A549 (cell line): ENCODE data around the gene PLXDC1. TPM values are rescaled to one million over a fixed set of nuclear protein-coding genes. Genes with fewer than 3 reads are reported as not detected.
A peak's percentile ranks its signal among the peaks of the same experiment; 100 is the strongest.

Source experiments
- ATAC-seq, 2 experiments: fragments of 200-7000 bp in 1 of 2; fragments of >200 bp in 1 of 2; cut with Nextera tagmentation in 1 of 2; cut with Tn5 transposase in 1 of 2; 3 replicates each; pipeline versions ENCODE4 v1.8.0 to v1.9.1; 2018 to 2020; ENCODE audit warnings: mild to moderate bottlenecking in 1 of 2, moderate library complexity in 1 of 2
- CTCF ChIA-PET: fragments of 300-600 bp; sonication (Branson Sonifier 250); formaldehyde crosslinking; extraction: SDS; loops from one replicate; lab custom pipeline; 2021; ENCODE audit warnings: antibody characterized with exemption, inconsistent platforms; lab: Yijun Ruan, JAX
- POLR2A ChIA-PET: fragments of 350-600 bp; formaldehyde crosslinking; extraction: SDS; loops from one replicate; lab custom pipeline; 2021; ENCODE audit warnings: antibody characterized with exemption, inconsistent platforms; lab: Yijun Ruan, JAX
- DNase-seq, 2 experiments: peaks; one replicate each; pipeline versions ENCODE4 v3.0.0 to v3.0.0-alpha.2; 2011 to 2016; ENCODE audit warnings: low read depth in 1 of 2, low spot score in 1 of 2
- FAIRE-seq: peaks from 2 replicates; lab custom pipeline; 2011; peaks lifted over from hg19 to GRCh38; lab: Jason Lieb, UNC
- H3K27ac ChIP-seq, 2 experiments: fragments of >200 bp; sonication (Bioruptor Twin); formaldehyde crosslinking; 3 replicates each; pipeline ENCODE4 v1.5.1; 2016 to 2017
- H3K4me1 ChIP-seq: fragments of >200 bp; sonication (Bioruptor Twin); formaldehyde crosslinking; 3 replicates; pipeline ENCODE4 v1.6.1; 2016
- H3K4me2 ChIP-seq: fragments of >200 bp; sonication (Bioruptor Twin); formaldehyde crosslinking; 3 replicates; pipeline ENCODE4 v1.6.1; 2016
- H3K4me3 ChIP-seq: fragments of >200 bp; sonication (Bioruptor Twin); formaldehyde crosslinking; 3 replicates; pipeline ENCODE4 v1.5.1; 2016
- H3K9me3 ChIP-seq: fragments of >200 bp; sonication (Bioruptor Twin); formaldehyde crosslinking; 3 replicates; pipeline ENCODE4 v1.6.1; 2016
- FOSB ChIP-seq: fragments of 250-450 bp; sonication (Bioruptor Pico); IDR thresholded peaks from 2 replicates; pipeline ENCODE4 v1.5.0; 2020; ENCODE audit warnings: mild to moderate bottlenecking, moderate library complexity
- FOSL2 ChIP-seq, 2 experiments: fragments of 450-650 bp in 1 of 2; fragments of >200 bp in 1 of 2; sonication (Bioruptor Twin) in 1 of 2; formaldehyde crosslinking; IDR thresholded peaks; 2 replicates each; pipeline versions ENCODE4 v1.5.0 to v1.6.1; 2016 to 2020; ENCODE audit warnings: mild to moderate bottlenecking in 1 of 2, moderate library complexity in 1 of 2
- HEYL ChIP-seq: fragments of 250-450 bp; sonication (Bioruptor Pico); IDR thresholded peaks from 2 replicates; pipeline ENCODE4 v1.8.0; 2021; ENCODE audit warnings: mild to moderate bottlenecking, moderate library complexity
- HOXB5 ChIP-seq: fragments of 250-450 bp; sonication (Bioruptor Pico); IDR thresholded peaks from 2 replicates; pipeline ENCODE4 v1.5.0; 2020; ENCODE audit warnings: mild to moderate bottlenecking, moderate library complexity
- MAFK ChIP-seq: fragments of 450-650 bp; IDR thresholded peaks from 2 replicates; pipeline ENCODE4 v1.6.1; 2014; ENCODE audit not compliant: partially characterized antibody
- RAD21 ChIP-seq, 2 experiments: fragments of >200 bp in 1 of 2; sonication (Bioruptor Twin) in 1 of 2; formaldehyde crosslinking in 1 of 2; IDR thresholded peaks in 1 of 2; conservative IDR thresholded peaks in 1 of 2; 2 replicates in 1 of 2; 3 replicates in 1 of 2; pipeline ENCODE4 v1.6.1; 2012 to 2018; ENCODE audit warnings: inconsistent platforms in 1 of 2
- SMC3 ChIP-seq: fragments of >200 bp; sonication (Bioruptor Twin); formaldehyde crosslinking; IDR thresholded peaks from 3 replicates; pipeline ENCODE4 v1.6.1; 2018; ENCODE audit warnings: inconsistent platforms
- ZFP36 ChIP-seq: fragments of 450-650 bp; IDR thresholded peaks from 2 replicates; pipeline ENCODE4 v1.6.1; 2014; ENCODE audit warnings: borderline replicate concordance; ENCODE audit not compliant: partially characterized antibody
- WGBS: methylation state at CpG from one replicate; pipeline ENCODE4 v1.1.6; 2017; ENCODE audit errors: missing lambda C conversion rate; 5-methylcytosine and 5-hydroxymethylcytosine counted together
- polyA plus RNA-seq, 4 experiments: library from polyadenylated mRNA; depleted of rRNA in 3 of 4; stranded (reverse); fragments of >200 nt; fragmentation: RNase III in 1 of 4; extraction: RNeasy Plus Mini Kit Qiagen cat#74134 plus additional on column Dnase treatment in 1 of 4; gene quantifications; 2 replicates in 3 of 4; 3 replicates in 1 of 4; pipeline ENCODE4 v1.2.3, GENCODE V29; 2011 to 2017
- TF ChIP-seq, protein P1 (sequence below): IDR thresholded peaks from 2 replicates; pipeline ENCODE4 v1.6.1; 2012
- TF ChIP-seq, protein P2 (sequence below): fragments of >200 bp; sonication (Bioruptor Twin); formaldehyde crosslinking; IDR thresholded peaks from 3 replicates; pipeline ENCODE4 v1.6.1; 2016
- TF ChIP-seq, protein P3 (sequence below): fragments of >200 bp; sonication (Bioruptor Twin); formaldehyde crosslinking; IDR thresholded peaks from 3 replicates; pipeline ENCODE4 v1.5.1; 2016

PLXDC1 gene
- polyA plus RNA-seq, 2 of the 4 experiments (the other 2 are of a cell fraction), result 0.31 to 0.36 TPM

DNA sequence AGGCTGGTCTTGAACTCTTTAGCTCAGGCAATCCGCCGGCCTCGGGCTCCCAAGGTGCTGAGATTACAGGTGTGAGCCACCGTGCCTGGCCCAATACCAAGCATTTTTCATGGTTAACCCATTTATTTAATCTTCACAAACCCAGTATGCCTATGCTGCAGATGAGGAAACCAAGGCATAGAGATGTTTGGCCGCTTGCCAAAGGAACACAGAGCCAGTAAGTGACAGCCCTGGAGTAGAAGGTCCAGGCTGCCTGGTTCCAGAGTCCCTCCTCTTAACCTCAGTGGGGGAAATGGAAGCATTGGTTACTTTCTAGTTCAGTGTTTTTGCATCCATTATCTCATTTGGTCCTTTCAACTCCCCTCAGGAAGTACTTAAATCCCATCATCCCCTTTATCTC, 29.9 kb upstream of the PLXDC1 start:
- WGBS, result 85% methylated on average over 5 of the region's 5 CpGs
- no peak overlapping the region for H3K27ac ChIP-seq
- H3K4me2 ChIP-seq, result no peak overlapping the region
- POLR2A ChIA-PET, result no interaction called here
- TF ChIP-seq HOXB5, result no peak
- TF ChIP-seq SMC3, result no peak
- no peak for TF ChIP-seq MAFK
- TF ChIP-seq, all 56 proteins: peak for 0
- CTCF ChIA-PET, result interaction anchor here (1.4 to 30.5 kb wide), 3 partner anchors 25 to 59 kb away, joined by 4 to 612 read pairs (median 453); partner anchors contain the start of genes ARL5C and PLXDC1
- Histone ChIP-seq H3K4me3 (no peak overlapping the region), H3K4me1 (peaks cover 12% of the 10 kb centered on the region), H3K9me3 (no peaks in the 10 kb centered on the region)
- no peak for DNase-seq
- ATAC-seq, result no peak
- no peak for FAIRE-seq

DNA sequence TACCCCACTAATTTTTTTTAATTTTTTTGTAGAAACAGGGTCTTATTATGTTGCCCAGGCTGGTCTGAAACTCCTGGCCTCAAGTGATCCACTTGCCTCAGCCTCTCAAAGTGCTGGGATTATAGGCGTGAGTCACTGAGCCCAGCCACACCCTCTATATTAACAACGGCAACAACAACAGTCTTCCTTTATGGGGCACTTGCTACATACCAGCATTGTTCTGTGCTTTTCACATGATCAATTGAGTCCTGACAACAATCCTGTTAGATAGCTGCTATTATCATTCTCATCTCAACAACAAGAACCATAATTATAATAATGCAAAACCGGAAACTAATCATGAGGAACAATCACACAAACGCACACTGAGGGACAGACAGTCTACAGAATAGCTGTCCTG, 27.1 kb upstream of the PLXDC1 start:
- POLR2A ChIA-PET, result no interaction called here
- no peak for FAIRE-seq
- ATAC-seq, result peak in 1 of 2 experiments; percentile 41; a peak in 2 of 6 replicates

DNA sequence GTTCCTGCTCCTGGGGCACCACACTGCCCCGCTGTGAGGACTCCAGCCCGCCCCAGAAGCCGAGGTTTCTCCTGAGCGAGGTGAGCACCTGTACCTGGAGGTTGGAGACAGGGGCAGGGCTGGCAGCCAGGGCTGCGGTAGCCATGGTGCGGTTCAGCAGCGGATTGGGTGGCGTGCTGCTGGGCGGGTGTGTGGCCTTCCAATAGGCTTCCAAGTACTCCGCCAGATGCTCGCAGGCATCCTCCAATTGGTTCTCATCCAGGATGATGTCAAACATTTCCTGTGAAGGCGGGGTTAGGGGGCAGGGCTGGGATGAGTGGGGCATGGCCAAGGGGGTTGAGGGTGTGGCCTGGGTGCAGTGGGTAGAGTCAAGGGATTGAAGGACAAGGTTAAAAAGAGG, 25.8 kb upstream of the PLXDC1 start:
- ChIA-PET CTCF (interaction anchor here (3.2 to 30.5 kb wide), 4 partner anchors 16 to 195 kb away, joined by 38 to 612 read pairs (median 284); partner anchors contain the start of genes ARL5C and PLXDC1), POLR2A (interaction anchor here (0.6 kb wide), 1 partner anchor 24 kb away, joined by 4 read pairs; no protein-coding TSS in a partner anchor)
- Histone ChIP-seq H3K9me3 (no peaks in the 10 kb centered on the region), H3K4me3 (no peak overlapping the region), H3K27ac (no peak overlapping the region), H3K4me1 (peaks cover 12% of the 10 kb centered on the region), H3K4me2 (no peak overlapping the region)
- TF ChIP-seq ZFP36 (no peak), FOSB (CRISPR knock-in tag) (no peak)
- TF ChIP-seq, protein P1, sequence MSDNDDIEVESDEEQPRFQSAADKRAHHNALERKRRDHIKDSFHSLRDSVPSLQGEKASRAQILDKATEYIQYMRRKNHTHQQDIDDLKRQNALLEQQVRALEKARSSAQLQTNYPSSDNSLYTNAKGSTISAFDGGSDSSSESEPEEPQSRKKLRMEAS, result no peak
- peak; percentile 15 to 63; a peak in 3 of 6 replicates for ATAC-seq
- WGBS, result 94% methylated on average over 10 of the region's 12 CpGs
- FAIRE-seq, result no peak
- peak in 1 of 2 experiments; percentile 73 for DNase-seq

More for the DNA sequence above, 27.1 kb upstream of the PLXDC1 start:
- CTCF ChIA-PET, result interaction anchor here (0.7 to 30.5 kb wide), 5 partner anchors 14 to 195 kb away, joined by 3 to 612 read pairs (median 115); partner anchors contain the start of genes ARL5C and PLXDC1
- H3K9me3 ChIP-seq, result no peaks in the 10 kb centered on the region
- TF ChIP-seq FOSL2 (IDR thresholded peaks at IDR 0.05), result no peak
- peak; percentile 37; the same call in 1 of the 2 replicates for TF ChIP-seq FOSL2 (CRISPR knock-in tag; IDR thresholded peaks at IDR 0.05)
- TF ChIP-seq HEYL, result no peak
- H3K4me1 ChIP-seq, result peaks cover 12% of the 10 kb centered on the region
- peak in 1 of 2 experiments; percentile 50 for DNase-seq
- no peak overlapping the region for H3K4me3 ChIP-seq
- H3K4me2 ChIP-seq, result peak overlapping the region; percentile 29; the same call in 2 of the 3 replicates
- no peak overlapping the region for H3K27ac ChIP-seq
- 33% methylated on average over 4 of the region's 4 CpGs for WGBS

DNA sequence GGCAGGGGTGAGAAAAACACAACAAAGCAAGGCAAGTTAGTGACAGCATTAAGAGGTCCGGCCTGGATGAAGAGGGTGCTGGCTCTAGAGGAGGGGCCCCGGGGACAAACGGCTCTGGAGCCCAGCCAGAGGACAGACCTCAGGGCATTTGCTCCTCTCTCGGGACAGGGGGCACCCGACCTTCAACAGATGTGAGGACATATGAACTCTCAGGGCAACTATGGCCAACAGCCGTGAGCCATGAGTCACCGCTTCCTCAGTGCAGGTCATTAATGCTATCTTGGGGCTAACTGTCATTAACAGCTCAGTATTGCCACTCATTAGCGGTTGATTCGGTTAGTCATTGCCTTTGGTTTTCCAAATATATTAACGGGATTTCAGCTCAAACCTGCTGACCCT, 24.3 kb upstream of the PLXDC1 start:
- TF ChIP-seq FOSL2 (IDR thresholded peaks at IDR 0.05) (no peak), FOSL2 (CRISPR knock-in tag; IDR thresholded peaks at IDR 0.05) (peak; percentile 35; the same call in 1 of the 2 replicates), MAFK (no peak)
- WGBS, result 73% methylated on average over 10 of the region's 10 CpGs
- no peak overlapping the region for H3K27ac ChIP-seq
- H3K4me2 ChIP-seq, result no peak overlapping the region
- FAIRE-seq (no peak), ATAC-seq (no peak), DNase-seq (no peak)
- peaks cover 12% of the 10 kb centered on the region for H3K4me1 ChIP-seq
- H3K4me3 ChIP-seq, result no peak overlapping the region
- ChIA-PET CTCF (interaction anchor here (0.5 to 30.5 kb wide), 38 partner anchors 10 to 478 kb away, joined by 3 to 612 read pairs (median 5); partner anchors contain the start of genes ARL5C, CACNB1, FBXO47 and LASP1NB), POLR2A (no interaction called here)
- H3K9me3 ChIP-seq, result no peaks in the 10 kb centered on the region

DNA sequence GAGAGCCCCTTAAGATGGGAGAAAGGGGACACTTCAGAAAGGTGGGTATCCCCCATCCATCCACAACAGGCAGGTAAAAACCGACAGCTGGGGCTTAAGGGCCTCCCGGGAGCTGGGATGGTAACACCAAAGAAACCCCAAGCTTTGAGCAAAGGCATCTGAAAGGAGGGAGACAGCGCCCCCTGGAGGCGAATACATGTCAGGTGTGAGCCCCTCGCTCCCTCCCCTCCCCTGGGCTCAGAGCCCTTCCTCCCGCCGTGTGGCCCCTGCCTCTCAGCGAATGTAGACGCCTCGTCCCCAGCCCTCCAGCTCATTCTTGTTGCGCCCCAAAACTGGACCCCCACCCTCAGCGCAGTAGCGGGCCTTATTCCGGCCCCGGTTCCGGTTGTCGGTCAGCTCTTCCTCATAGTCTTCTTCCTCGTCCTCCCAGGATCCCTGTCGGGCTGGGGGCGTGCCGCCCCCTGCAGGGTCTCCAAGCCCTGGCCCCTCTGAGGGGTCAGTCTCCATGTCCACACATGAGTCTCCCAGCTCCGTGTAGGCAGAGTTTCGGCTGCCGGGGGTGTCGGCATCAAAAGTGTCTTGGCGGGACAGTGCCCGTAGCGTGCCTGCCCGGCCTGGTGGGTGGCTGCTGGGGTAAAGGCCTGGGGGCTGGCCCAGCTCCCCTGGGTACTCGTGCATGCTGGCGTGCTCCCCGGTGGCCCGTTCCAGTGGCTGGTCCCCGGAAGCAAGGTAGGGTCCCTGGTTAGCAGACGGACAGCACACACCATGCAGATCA, 23.7 kb upstream of the PLXDC1 start:
- H3K9me3 ChIP-seq, result no peaks in the 10 kb centered on the region
- ChIA-PET CTCF (interaction anchor here (0.5 to 30.5 kb wide), 57 partner anchors 11 to 477 kb away, joined by 3 to 612 read pairs (median 4); partner anchors contain the start of genes ARL5C, CACNB1, FBXO47 and LASP1), POLR2A (interaction anchor here (0.8 to 1.1 kb wide), 2 partner anchors 10 to 25 kb away, joined by 3 to 5 read pairs; partner anchors contain the start of gene RPL19)
- H3K27ac ChIP-seq, result no peak overlapping the region
- peaks cover 12% of the 10 kb centered on the region for H3K4me1 ChIP-seq
- WGBS, result 65% methylated on average over 35 of the region's 35 CpGs
- DNase-seq, result peak; percentile 79 to 90
- no peak overlapping the region for H3K4me2 ChIP-seq
- FAIRE-seq, result no peak
- no peak overlapping the region for H3K4me3 ChIP-seq
- peak; percentile 64 to 86; a peak in 5 of 6 replicates for ATAC-seq
- TF ChIP-seq RAD21 (conservative IDR thresholded peaks at IDR 0.05 in 1 of 2, IDR thresholded peaks at IDR 0.05 in 1 of 2), result peak; percentile 58 to 71
- TF ChIP-seq, protein P2, sequence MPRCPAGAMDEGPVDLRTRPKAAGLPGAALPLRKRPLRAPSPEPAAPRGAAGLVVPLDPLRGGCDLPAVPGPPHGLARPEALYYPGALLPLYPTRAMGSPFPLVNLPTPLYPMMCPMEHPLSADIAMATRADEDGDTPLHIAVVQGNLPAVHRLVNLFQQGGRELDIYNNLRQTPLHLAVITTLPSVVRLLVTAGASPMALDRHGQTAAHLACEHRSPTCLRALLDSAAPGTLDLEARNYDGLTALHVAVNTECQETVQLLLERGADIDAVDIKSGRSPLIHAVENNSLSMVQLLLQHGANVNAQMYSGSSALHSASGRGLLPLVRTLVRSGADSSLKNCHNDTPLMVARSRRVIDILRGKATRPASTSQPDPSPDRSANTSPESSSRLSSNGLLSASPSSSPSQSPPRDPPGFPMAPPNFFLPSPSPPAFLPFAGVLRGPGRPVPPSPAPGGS, result no peak
- peak; percentile 41 for TF ChIP-seq SMC3
- TF ChIP-seq, protein P3, sequence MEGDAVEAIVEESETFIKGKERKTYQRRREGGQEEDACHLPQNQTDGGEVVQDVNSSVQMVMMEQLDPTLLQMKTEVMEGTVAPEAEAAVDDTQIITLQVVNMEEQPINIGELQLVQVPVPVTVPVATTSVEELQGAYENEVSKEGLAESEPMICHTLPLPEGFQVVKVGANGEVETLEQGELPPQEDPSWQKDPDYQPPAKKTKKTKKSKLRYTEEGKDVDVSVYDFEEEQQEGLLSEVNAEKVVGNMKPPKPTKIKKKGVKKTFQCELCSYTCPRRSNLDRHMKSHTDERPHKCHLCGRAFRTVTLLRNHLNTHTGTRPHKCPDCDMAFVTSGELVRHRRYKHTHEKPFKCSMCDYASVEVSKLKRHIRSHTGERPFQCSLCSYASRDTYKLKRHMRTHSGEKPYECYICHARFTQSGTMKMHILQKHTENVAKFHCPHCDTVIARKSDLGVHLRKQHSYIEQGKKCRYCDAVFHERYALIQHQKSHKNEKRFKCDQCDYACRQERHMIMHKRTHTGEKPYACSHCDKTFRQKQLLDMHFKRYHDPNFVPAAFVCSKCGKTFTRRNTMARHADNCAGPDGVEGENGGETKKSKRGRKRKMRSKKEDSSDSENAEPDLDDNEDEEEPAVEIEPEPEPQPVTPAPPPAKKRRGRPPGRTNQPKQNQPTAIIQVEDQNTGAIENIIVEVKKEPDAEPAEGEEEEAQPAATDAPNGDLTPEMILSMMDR, result peak; percentile 90
